Measurements from ENCODE around the gene SPNS2. TPM values are rescaled to one million over a fixed set of nuclear protein-coding genes. Genes with fewer than 3 reads are reported as not detected.

Gene SPNS2
- polyA plus RNA-seq, 1 of the 3 experiments (the other 2 are of a cell fraction) = 0.08 TPM

DNA sequence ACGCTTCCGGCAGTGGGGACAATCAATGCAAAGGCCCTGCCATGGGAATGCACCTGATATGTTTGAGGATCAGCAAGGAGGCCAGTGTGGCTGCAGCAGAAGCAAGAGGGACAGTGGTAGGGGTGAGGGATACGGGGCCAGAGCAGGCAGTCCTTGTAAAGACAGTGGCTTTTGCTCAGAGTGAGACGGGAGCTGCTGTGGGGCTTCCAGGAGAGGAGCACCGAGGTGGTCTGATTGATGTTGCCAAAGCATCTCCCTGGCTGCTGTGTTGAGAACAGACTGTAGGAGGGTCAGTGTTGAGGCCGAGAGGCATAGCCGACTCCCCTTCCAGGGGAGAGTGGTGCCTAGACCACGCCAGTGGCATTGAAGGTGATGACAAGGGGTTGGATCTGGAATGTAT, 11.4 kb upstream of the SPNS2 start:
- CTCF ChIA-PET = no interaction called here
- H3K9me3 ChIP-seq = no peaks in the 10 kb centered on the region
- no peaks in the 10 kb centered on the region for H3K79me2 ChIP-seq (ENCODE audit: insufficient read depth)
- no peaks in the 10 kb centered on the region for H3K9me2 ChIP-seq
- H3K9ac ChIP-seq = no peak overlapping the region
- no peaks in the 10 kb centered on the region for H4K20me1 ChIP-seq (ENCODE audit: insufficient read depth)
- H3K36me3 ChIP-seq (replicated peaks in 1 of 2; ENCODE audit: control insufficient read depth in 1 of 2, insufficient read depth in 2 of 2, low read length in 1 of 2) = no peaks in the 10 kb centered on the region
- H3K4me2 ChIP-seq = no peak overlapping the region
- no peak overlapping the region for H3K4me3 ChIP-seq (ENCODE audit: low read depth in 2 of 2, low read length in 1 of 2)
- 75% methylated on average over 8 of the region's 8 CpGs for WGBS (ENCODE audit: low lambda C conversion rate)
- no peaks in the 10 kb centered on the region; the same call in 1 of the 2 replicates for H3K27me3 ChIP-seq (ENCODE audit: insufficient read depth)
- POLR2A ChIA-PET = no interaction called here
- no peak for TF ChIP-seq TEAD4 (IDR thresholded peaks at IDR 0.05; ENCODE audit: borderline replicate concordance, insufficient read depth)
- TF ChIP-seq, protein P1, sequence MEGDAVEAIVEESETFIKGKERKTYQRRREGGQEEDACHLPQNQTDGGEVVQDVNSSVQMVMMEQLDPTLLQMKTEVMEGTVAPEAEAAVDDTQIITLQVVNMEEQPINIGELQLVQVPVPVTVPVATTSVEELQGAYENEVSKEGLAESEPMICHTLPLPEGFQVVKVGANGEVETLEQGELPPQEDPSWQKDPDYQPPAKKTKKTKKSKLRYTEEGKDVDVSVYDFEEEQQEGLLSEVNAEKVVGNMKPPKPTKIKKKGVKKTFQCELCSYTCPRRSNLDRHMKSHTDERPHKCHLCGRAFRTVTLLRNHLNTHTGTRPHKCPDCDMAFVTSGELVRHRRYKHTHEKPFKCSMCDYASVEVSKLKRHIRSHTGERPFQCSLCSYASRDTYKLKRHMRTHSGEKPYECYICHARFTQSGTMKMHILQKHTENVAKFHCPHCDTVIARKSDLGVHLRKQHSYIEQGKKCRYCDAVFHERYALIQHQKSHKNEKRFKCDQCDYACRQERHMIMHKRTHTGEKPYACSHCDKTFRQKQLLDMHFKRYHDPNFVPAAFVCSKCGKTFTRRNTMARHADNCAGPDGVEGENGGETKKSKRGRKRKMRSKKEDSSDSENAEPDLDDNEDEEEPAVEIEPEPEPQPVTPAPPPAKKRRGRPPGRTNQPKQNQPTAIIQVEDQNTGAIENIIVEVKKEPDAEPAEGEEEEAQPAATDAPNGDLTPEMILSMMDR (IDR thresholded peaks at IDR 0.05) = no peak
- no peak for TF ChIP-seq SMC3 (IDR thresholded peaks at IDR 0.05; ENCODE audit: low read depth, low read length)
- no peak for TF ChIP-seq CHD2 (IDR thresholded peaks at IDR 0.05; ENCODE audit: low read length, partially characterized antibody)
- no peak for TF ChIP-seq RXRA (IDR thresholded peaks at IDR 0.05; ENCODE audit: borderline replicate concordance, low read depth)
- TF ChIP-seq GATA2 (CRISPR knock-in tag; IDR thresholded peaks at IDR 0.05) = no peak
- H2AFZ ChIP-seq (ENCODE audit: low read depth) = no peak overlapping the region
- H3F3A ChIP-seq (replicated peaks; ENCODE audit: insufficient read depth) = no peaks in the 10 kb centered on the region
- peaks cover 0 to 4% of the 10 kb centered on the region in 2 experiments; a peak in 1 of 4 replicates for H3K4me1 ChIP-seq (ENCODE audit: control insufficient read depth in 1 of 2, insufficient read depth in 2 of 2, low read depth in 1 of 2, low read length in 1 of 2)
- DNase-seq = no peak
- H3K27ac ChIP-seq (ENCODE audit: low read depth in 2 of 2, low read length in 1 of 2) = no peak overlapping the region

DNA sequence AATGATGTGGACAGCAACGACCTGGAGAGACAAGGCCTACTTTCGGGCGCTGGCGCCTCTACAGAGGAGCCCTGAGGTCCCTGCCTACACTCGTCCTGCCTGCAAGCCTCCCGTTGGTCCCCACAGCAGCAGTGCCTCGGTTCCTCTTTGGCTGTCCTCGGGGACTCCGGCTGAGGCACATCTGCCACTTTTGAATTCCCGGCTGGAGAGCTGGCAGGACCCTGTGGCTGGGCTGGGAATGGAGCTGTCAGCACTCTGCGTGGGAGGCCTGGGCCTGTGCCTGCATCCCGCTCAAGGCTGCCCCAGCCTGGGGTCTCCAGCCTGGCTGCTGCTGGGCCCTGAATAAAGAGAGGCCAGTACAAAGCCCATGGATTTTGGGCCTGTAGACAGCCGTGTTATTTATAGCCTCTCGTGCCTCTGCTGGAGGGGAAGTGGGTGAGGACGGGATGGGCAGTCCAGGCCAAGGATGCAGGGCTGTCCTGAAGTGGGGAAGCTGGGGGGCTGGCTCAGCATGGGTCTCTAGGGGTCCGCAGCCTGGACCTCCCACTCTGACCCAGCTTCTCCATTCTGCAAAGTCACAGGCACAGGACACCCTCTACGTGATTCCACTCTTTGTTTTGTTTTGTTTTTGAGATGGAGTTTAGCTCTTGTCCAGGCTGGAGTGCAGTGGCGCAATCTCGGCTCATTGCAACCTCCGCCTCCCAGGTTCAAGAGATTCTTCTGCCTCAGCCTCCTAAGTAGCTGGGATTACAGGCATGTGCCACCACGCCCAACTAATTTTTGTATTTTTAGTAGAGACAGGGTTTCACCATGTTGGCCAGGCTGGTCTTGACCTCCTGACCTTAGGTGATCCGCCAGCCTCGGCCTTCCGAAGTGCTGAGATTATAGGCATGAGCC, 10.6 kb upstream of the SPNS2 start:
- Histone ChIP-seq H3K4me1 (ENCODE audit: control insufficient read depth in 1 of 2, insufficient read depth in 2 of 2, low read depth in 1 of 2, low read length in 1 of 2) (peaks cover 0 to 4% of the 10 kb centered on the region in 2 experiments; a peak in 1 of 4 replicates), H3K36me3 (replicated peaks in 1 of 2; ENCODE audit: control insufficient read depth in 1 of 2, insufficient read depth in 2 of 2, low read length in 1 of 2) (no peaks in the 10 kb centered on the region), H3F3A (replicated peaks; ENCODE audit: insufficient read depth) (no peaks in the 10 kb centered on the region), H3K4me2 (no peak overlapping the region), H4K20me1 (ENCODE audit: insufficient read depth) (no peaks in the 10 kb centered on the region), H3K9ac (no peak overlapping the region), H2AFZ (ENCODE audit: low read depth) (no peak overlapping the region), H3K9me3 (no peaks in the 10 kb centered on the region), H3K27ac (ENCODE audit: low read depth in 2 of 2, low read length in 1 of 2) (no peak overlapping the region), H3K4me3 (ENCODE audit: low read depth in 2 of 2, low read length in 1 of 2) (no peak overlapping the region), H3K9me2 (no peaks in the 10 kb centered on the region), H3K27me3 (ENCODE audit: insufficient read depth) (no peaks in the 10 kb centered on the region; the same call in 1 of the 2 replicates), H3K79me2 (ENCODE audit: insufficient read depth) (no peaks in the 10 kb centered on the region)
- POLR2A ChIA-PET = no interaction called here
- no peak for DNase-seq
- CTCF ChIA-PET = interaction anchor here (0.6 to 1.0 kb wide), 5 partner anchors 10 to 288 kb away, joined by 3 to 4 read pairs (median 3); partner anchors contain the start of gene SPNS2
- 77% methylated on average over 17 of the region's 24 CpGs for WGBS (ENCODE audit: low lambda C conversion rate)
- no peak for TF ChIP-seq POLR2AphosphoS5 (IDR thresholded peaks at IDR 0.05; ENCODE audit: low read depth, low read length)
- no peak for TF ChIP-seq SIN3A (IDR thresholded peaks at IDR 0.05; ENCODE audit: borderline replicate concordance, low read depth, low read length)
- no peak for TF ChIP-seq TCF12 (IDR thresholded peaks at IDR 0.05)
- TF ChIP-seq RXRA (IDR thresholded peaks at IDR 0.05; ENCODE audit: borderline replicate concordance, low read depth) = no peak
- TF ChIP-seq, protein P2, sequence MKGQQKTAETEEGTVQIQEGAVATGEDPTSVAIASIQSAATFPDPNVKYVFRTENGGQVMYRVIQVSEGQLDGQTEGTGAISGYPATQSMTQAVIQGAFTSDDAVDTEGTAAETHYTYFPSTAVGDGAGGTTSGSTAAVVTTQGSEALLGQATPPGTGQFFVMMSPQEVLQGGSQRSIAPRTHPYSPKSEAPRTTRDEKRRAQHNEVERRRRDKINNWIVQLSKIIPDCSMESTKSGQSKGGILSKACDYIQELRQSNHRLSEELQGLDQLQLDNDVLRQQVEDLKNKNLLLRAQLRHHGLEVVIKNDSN (IDR thresholded peaks at IDR 0.05; ENCODE audit: borderline replicate concordance, low read depth) = no peak
- TF ChIP-seq FOXM1 (IDR thresholded peaks at IDR 0.05; ENCODE audit: low read depth) = no peak
- TF ChIP-seq, protein P3, sequence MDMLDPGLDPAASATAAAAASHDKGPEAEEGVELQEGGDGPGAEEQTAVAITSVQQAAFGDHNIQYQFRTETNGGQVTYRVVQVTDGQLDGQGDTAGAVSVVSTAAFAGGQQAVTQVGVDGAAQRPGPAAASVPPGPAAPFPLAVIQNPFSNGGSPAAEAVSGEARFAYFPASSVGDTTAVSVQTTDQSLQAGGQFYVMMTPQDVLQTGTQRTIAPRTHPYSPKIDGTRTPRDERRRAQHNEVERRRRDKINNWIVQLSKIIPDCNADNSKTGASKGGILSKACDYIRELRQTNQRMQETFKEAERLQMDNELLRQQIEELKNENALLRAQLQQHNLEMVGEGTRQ (IDR thresholded peaks at IDR 0.05; ENCODE audit: borderline replicate concordance, low read depth, low read length) = no peak
- TF ChIP-seq GABPA (IDR thresholded peaks at IDR 0.05; ENCODE audit: low read depth) = no peak
- no peak for TF ChIP-seq NRF1 (IDR thresholded peaks at IDR 0.05; ENCODE audit: low read depth, low read length)
- TF ChIP-seq RFX5 (IDR thresholded peaks at IDR 0.05; ENCODE audit: low read length) = no peak
- no peak for TF ChIP-seq TAF1 (IDR thresholded peaks at IDR 0.05; ENCODE audit: borderline replicate concordance, low read depth, low read length)
- no peak for TF ChIP-seq MXI1 (IDR thresholded peaks at IDR 0.05; ENCODE audit: low read depth, low read length)
- TF ChIP-seq NFIC (IDR thresholded peaks at IDR 0.05; ENCODE audit: borderline replicate concordance) = no peak
- TF ChIP-seq CHD2 (IDR thresholded peaks at IDR 0.05; ENCODE audit: low read length, partially characterized antibody) = no peak
- no peak for TF ChIP-seq EP300 (IDR thresholded peaks at IDR 0.05; ENCODE audit: borderline replicate concordance in 1 of 2, low read depth in 1 of 2, low read length in 1 of 2)
- no peak for TF ChIP-seq RCOR1 (IDR thresholded peaks at IDR 0.05; ENCODE audit: low read length)
- TF ChIP-seq, protein P4, sequence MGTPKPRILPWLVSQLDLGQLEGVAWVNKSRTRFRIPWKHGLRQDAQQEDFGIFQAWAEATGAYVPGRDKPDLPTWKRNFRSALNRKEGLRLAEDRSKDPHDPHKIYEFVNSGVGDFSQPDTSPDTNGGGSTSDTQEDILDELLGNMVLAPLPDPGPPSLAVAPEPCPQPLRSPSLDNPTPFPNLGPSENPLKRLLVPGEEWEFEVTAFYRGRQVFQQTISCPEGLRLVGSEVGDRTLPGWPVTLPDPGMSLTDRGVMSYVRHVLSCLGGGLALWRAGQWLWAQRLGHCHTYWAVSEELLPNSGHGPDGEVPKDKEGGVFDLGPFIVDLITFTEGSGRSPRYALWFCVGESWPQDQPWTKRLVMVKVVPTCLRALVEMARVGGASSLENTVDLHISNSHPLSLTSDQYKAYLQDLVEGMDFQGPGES (IDR thresholded peaks at IDR 0.05; ENCODE audit: low read depth, low read length) = no peak
- TF ChIP-seq ELF1 (IDR thresholded peaks at IDR 0.05) = no peak
- TF ChIP-seq SMC3 (IDR thresholded peaks at IDR 0.05; ENCODE audit: low read depth, low read length) = no peak

Measured in SK-N-SH (cell line).